Measurements from ENCODE around the gene RASA3. TPM values are rescaled to one million over a fixed set of nuclear protein-coding genes. Genes with fewer than 3 reads are reported as not detected.

RASA3 gene
- total RNA-seq, 1 donor from 2014 or later: 9.3 TPM

DNA sequence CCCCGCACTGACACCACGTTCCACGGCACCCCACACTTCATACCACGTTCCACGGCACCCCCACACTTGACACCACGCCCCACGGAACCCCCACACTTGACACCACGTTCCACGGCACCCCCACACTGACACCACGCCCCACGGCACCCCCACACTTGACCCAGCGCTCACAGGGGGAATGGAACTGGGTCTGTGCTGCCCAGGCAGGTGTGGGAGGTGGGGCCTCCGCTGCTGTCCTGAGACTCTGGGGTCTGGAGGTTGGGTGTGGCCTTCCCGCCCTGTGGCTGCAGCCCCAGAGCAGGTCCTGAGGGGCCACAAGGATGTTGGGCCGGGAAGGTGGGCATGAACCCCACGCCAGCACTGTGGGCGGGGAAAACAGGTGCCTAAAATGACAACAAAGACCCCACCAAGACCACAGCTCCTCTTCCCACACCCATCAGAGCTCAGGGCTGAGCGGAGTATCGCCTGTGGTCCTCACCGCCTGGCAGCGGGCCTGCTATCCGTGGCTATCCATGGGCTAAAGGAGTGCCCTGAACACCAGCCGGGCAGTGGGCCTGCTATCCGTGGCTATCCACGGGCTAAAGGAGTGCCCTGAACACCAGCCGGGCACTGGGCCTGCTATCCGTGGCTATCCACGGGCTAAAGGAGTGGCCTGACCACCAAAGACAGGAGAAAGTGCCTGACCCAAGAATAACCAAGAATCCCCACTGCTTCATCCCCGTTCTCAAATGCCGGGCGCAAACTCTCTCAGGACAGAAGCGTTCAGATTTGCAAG lies 98.7 kb downstream of the RASA3 start:
- TF ChIP-seq, protein P1, sequence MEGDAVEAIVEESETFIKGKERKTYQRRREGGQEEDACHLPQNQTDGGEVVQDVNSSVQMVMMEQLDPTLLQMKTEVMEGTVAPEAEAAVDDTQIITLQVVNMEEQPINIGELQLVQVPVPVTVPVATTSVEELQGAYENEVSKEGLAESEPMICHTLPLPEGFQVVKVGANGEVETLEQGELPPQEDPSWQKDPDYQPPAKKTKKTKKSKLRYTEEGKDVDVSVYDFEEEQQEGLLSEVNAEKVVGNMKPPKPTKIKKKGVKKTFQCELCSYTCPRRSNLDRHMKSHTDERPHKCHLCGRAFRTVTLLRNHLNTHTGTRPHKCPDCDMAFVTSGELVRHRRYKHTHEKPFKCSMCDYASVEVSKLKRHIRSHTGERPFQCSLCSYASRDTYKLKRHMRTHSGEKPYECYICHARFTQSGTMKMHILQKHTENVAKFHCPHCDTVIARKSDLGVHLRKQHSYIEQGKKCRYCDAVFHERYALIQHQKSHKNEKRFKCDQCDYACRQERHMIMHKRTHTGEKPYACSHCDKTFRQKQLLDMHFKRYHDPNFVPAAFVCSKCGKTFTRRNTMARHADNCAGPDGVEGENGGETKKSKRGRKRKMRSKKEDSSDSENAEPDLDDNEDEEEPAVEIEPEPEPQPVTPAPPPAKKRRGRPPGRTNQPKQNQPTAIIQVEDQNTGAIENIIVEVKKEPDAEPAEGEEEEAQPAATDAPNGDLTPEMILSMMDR (conservative IDR thresholded peaks at IDR 0.05): no peak
- Mint-ChIP-seq H3K27me3 (no peaks in the 10 kb centered on the region), H3K36me3 (no peaks in the 10 kb centered on the region), H3K4me1 (ENCODE audit: unreplicated experiment) (peaks cover 39% of the 10 kb centered on the region), H3K9me3 (no peaks in the 10 kb centered on the region), H3K27ac (no peak overlapping the region), H3K4me3 (no peak overlapping the region)
- DNase-seq (ENCODE audit: extremely low spot score, unreplicated experiment): no peak

GRCh38 chr13:114032126-114032799 lies 100.2 kb downstream of the RASA3 start:
- Mint-ChIP-seq H3K9me3 (no peaks in the 10 kb centered on the region), H3K27ac (peak overlapping the region; percentile 78), H3K4me1 (ENCODE audit: unreplicated experiment) (peaks cover 38% of the 10 kb centered on the region), H3K27me3 (no peaks in the 10 kb centered on the region), H3K36me3 (no peaks in the 10 kb centered on the region), H3K4me3 (no peak overlapping the region)
- TF ChIP-seq, protein P1 (conservative IDR thresholded peaks at IDR 0.05): no peak
- no peak for DNase-seq (ENCODE audit: extremely low spot score, unreplicated experiment)

- Mint-ChIP-seq H3K4me3 (no peak overlapping the region), H3K4me1 (ENCODE audit: unreplicated experiment) (peaks cover 36% of the 10 kb centered on the region), H3K27me3 (no peaks in the 10 kb centered on the region), H3K9me3 (no peaks in the 10 kb centered on the region), H3K36me3 (no peaks in the 10 kb centered on the region), H3K27ac (peak overlapping the region; percentile 78)
- DNase-seq (ENCODE audit: extremely low spot score, unreplicated experiment): no peak
- TF ChIP-seq, protein P1 (conservative IDR thresholded peaks at IDR 0.05): no peak
Observed at GRCh38 chr13:114031631-114032030, 100.8 kb downstream of the RASA3 start.

DNA sequence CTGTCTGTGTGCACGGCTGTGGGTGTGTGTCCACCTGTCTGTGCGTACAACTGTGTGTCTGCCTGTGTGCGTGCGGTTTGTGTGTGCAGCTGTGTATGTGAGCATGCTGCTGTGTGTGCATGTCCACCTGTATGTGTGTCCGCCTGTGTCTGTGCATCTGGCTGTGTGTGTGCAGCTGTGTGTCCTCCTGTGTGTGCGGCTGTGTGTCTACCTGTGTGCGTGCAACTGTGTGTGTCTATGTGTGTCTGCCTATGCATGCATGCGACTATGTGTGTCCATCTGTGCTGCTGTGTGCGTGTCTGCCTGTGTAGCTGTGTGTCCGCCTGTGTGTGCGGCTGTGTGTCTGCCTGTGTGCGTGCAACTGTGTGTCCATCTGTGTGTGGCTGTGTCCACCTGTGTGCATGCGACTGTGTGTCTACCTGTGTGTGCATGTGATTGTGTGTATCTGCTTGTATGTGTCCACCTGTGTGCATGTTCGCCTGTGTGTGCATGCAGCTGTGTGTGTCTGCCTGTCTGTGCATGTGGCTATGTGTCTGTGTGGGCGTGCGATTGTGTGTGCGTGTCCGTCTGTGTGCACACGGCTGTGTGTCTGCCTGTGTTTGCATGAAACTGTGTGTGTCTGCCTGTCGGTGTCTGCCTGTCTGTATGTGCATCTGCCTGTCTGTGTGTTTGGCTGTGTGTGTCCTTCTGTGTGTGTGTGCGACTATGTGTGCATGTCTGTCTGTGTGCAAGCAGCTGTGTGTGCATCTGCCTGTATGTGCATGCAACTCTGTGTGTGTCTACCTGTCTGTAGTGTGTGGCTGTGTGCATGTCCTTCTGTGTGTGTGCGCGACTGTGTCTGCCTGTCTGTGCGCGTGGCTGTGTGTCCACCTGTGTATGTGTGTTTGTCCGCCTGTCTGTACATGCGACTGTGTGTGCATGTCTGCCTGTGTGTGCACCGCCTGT lies 101.5 kb downstream of the RASA3 start:
- H3K27me3 Mint-ChIP-seq: no peaks in the 10 kb centered on the region
- H3K36me3 Mint-ChIP-seq: no peaks in the 10 kb centered on the region
- no peak for DNase-seq (ENCODE audit: extremely low spot score, unreplicated experiment)
- TF ChIP-seq, protein P1 (conservative IDR thresholded peaks at IDR 0.05): no peak
- H3K9me3 Mint-ChIP-seq: no peaks in the 10 kb centered on the region
- no peak overlapping the region for H3K27ac Mint-ChIP-seq
- peaks cover 33% of the 10 kb centered on the region for H3K4me1 Mint-ChIP-seq (ENCODE audit: unreplicated experiment)
- H3K4me3 Mint-ChIP-seq: no peak overlapping the region

DNA sequence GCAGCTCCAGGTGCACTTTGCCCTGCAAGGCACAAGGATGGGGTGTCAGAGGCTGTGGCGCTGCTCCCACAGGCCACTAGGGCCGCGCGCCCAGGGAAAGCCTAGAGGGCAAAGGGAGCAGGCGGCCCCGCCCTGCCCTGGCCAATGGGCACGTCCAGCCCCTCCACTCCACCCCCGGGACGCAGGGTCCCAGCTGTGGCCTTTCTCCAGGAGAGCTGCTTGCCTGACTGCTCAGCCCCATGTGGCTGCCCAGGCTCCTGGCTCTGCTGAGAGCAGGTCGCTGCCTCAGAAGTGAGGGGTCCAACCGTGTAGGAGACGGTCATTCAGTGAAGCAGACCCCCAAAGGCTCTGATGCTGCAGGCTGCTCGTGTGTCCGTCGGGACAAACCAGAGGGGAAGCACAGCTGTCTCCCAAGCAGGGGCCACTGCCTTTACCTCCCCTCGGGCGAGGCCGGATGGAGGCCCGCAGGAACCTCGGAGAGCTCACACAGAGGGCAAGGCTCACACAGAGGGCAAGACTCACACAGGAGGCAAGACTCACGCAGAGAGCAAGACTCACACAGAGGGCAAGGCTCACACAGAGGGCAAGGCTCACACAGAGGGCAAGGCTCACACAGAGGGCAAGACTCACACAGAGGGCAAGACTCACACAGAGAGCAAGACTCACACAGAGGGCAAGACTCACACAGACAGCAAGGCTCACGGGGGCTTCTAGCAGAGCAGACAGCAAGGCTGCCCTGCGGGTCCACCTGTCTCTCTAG lies 102.4 kb downstream of the RASA3 start:
- no peaks in the 10 kb centered on the region for H3K36me3 Mint-ChIP-seq
- H3K27ac Mint-ChIP-seq: no peak overlapping the region
- peaks cover 24% of the 10 kb centered on the region for H3K4me1 Mint-ChIP-seq (ENCODE audit: unreplicated experiment)
- H3K27me3 Mint-ChIP-seq: no peaks in the 10 kb centered on the region
- DNase-seq (ENCODE audit: extremely low spot score, unreplicated experiment): no peak
- H3K4me3 Mint-ChIP-seq: no peak overlapping the region
- H3K9me3 Mint-ChIP-seq: no peaks in the 10 kb centered on the region
- TF ChIP-seq, protein P1 (conservative IDR thresholded peaks at IDR 0.05): no peak
